Neuronal stem cell (in vitro differentiated cells): ENCODE results near the gene THBS3.

ENCODE experiments used
- DNase-seq: peaks from one replicate; pipeline ENCODE4 v3.0.0-alpha.2; 2013; ENCODE audit warnings: low spot score
- H2AFZ ChIP-seq: one replicate; pipeline ENCODE4 v1.6.1; 2013; ENCODE audit warnings: mild to moderate bottlenecking, low read length, inconsistent platforms
- H2AK5ac ChIP-seq: 2 replicates; pipeline ENCODE4 v1.6.1; 2013; ENCODE audit warnings: low read depth, mild to moderate bottlenecking, inconsistent platforms, low read length, moderate library complexity, mixed read lengths
- H2BK120ac ChIP-seq: 2 replicates; pipeline ENCODE4 v1.6.1; 2013; ENCODE audit warnings: low read depth, mild to moderate bottlenecking, inconsistent platforms, low read length, moderate library complexity, mixed read lengths
- H2BK12ac ChIP-seq: one replicate; pipeline ENCODE4 v1.6.1; 2013; ENCODE audit warnings: low read length, inconsistent platforms
- H2BK15ac ChIP-seq: 2 replicates; pipeline ENCODE4 v1.6.1; 2013; ENCODE audit warnings: mild to moderate bottlenecking, low read length, inconsistent platforms, mixed read lengths
- H2BK5ac ChIP-seq: one replicate; pipeline ENCODE4 v1.6.1; 2013; ENCODE audit warnings: inconsistent platforms, mild to moderate bottlenecking, low read length, moderate library complexity
- H3K14ac ChIP-seq: one replicate; pipeline ENCODE4 v1.6.1; 2013; ENCODE audit warnings: low read length, inconsistent platforms
- H3K18ac ChIP-seq: 2 replicates; pipeline ENCODE4 v1.6.1; 2013; ENCODE audit warnings: low read length, inconsistent platforms
- H3K23ac ChIP-seq: 2 replicates; pipeline ENCODE4 v1.6.1; 2013; ENCODE audit warnings: low read depth, mild to moderate bottlenecking, mixed read lengths, low read length, inconsistent platforms; ENCODE audit not compliant: poor library complexity
- H3K27ac ChIP-seq: replicated peaks from 3 replicates; pipeline ENCODE4 v1.5.1; 2013; ENCODE audit warnings: low read length, inconsistent platforms
- H3K27me3 ChIP-seq, 3 experiments: 2 replicates each; pipeline ENCODE4 v1.6.1; 2013; ENCODE audit warnings: low read length in 3 of 3, mild to moderate bottlenecking in 2 of 3, inconsistent platforms in 1 of 3, low read depth in 1 of 3, mixed read lengths in 1 of 3, moderate library complexity in 1 of 3; ENCODE audit not compliant: control insufficient read depth in 3 of 3, insufficient read depth in 3 of 3
- H3K36me3 ChIP-seq, 2 donors: replicated peaks in 1 of 2; 2 replicates each; pipeline ENCODE4 v1.6.1; 2013; ENCODE audit warnings: low read length in 2 of 2; ENCODE audit not compliant: control insufficient read depth in 2 of 2, insufficient read depth in 2 of 2
- H3K4ac ChIP-seq: 2 replicates; pipeline ENCODE4 v1.6.1; 2013; ENCODE audit warnings: inconsistent platforms, mild to moderate bottlenecking, low read length, moderate library complexity
- H3K4me1 ChIP-seq, 2 donors: 1 replicate in 1 of 2; 2 replicates in 1 of 2; pipeline ENCODE4 v1.6.1; 2013; ENCODE audit warnings: low read length in 2 of 2, low read depth in 1 of 2; ENCODE audit not compliant: control insufficient read depth in 2 of 2, insufficient read depth in 1 of 2
- H3K4me2 ChIP-seq: one replicate; pipeline ENCODE4 v1.6.1; 2013; ENCODE audit warnings: mild to moderate bottlenecking, low read length, inconsistent platforms; ENCODE audit not compliant: insufficient read depth, poor library complexity, severe bottlenecking
- H3K4me3 ChIP-seq, 2 donors: 2 replicates each; pipeline ENCODE4 v1.5.1; 2013; ENCODE audit warnings: low read length in 2 of 2, mild to moderate bottlenecking in 2 of 2, inconsistent platforms in 1 of 2, moderate library complexity in 1 of 2
- H3K79me1 ChIP-seq: one replicate; pipeline ENCODE4 v1.6.1; 2013; ENCODE audit warnings: low read depth, mild to moderate bottlenecking, inconsistent platforms, low read length, moderate library complexity
- H3K9ac ChIP-seq: one replicate; pipeline ENCODE4 v1.6.1; 2013; ENCODE audit warnings: mild to moderate bottlenecking, low read depth, low read length, inconsistent platforms; ENCODE audit not compliant: poor library complexity
- H3K9me3 ChIP-seq, 2 donors: replicated peaks in 1 of 2; 2 replicates each; pipeline versions ENCODE3 to v1.6.1; 2013; ENCODE audit warnings: low read length in 2 of 2, mild to moderate bottlenecking in 2 of 2, inconsistent platforms in 1 of 2, low read depth in 1 of 2, mixed read lengths in 1 of 2, moderate library complexity in 1 of 2; ENCODE audit not compliant: control insufficient read depth in 2 of 2, insufficient read depth in 1 of 2
- H4K8ac ChIP-seq: one replicate; pipeline ENCODE4 v1.6.1; 2013; ENCODE audit warnings: low read depth, mild to moderate bottlenecking, inconsistent platforms, low read length, moderate library complexity
- H4K91ac ChIP-seq: one replicate; pipeline ENCODE4 v1.6.1; 2013; ENCODE audit warnings: low read length, low read depth, mild to moderate bottlenecking, inconsistent platforms; ENCODE audit not compliant: poor library complexity
- WGBS, 2 donors: extraction: QIAGEN DNeasy Blood & Tissue Kit; methylation state at CpG; one replicate each; pipeline ENCODE4 v1.1.7; 2013; ENCODE audit warnings: missing lambda C conversion rate in 2 of 2, mixed read lengths in 1 of 2; ENCODE audit not compliant: insufficient read length in 2 of 2, insufficient replicate concordance in 1 of 2; ENCODE audit errors: extremely low coverage in 2 of 2; 5-methylcytosine and 5-hydroxymethylcytosine counted together

THBS3 gene

DNA sequence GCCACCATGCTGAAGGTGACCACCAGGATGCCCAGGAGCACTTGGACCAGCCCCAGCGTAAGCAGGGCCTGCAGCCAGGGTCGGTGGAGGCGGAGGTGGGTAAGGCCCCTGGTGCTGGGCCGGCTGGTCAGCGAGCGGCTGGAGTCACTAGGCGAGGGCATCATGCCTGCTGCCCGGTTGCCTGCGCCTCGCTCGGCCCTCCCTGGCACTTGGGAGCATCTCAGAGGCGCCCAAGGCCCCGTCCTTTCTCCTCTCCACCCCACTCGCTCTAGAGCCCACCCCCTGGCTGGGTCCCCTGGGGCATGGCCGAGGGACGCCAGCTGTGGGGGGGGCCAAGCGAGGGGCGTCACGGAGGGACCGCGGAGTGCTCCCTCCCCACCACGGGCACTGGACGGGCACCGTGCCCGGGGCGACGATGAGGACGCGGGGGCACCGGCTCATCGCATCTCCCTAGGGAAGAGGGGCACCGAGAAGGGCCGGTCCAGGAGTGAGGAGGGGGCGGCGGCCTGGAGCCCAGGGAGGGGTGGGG lies 47.1 kb upstream of the THBS3 start:
- Histone ChIP-seq H3K79me1 (peaks cover 15% of the 10 kb centered on the region), H2BK120ac (peak overlapping the region; percentile 48), H3K27me3 (no peaks in the 10 kb centered on the region), H2AFZ (peak overlapping the region; percentile 97), H3K23ac (peak overlapping the region; percentile 94), H3K9ac (peak overlapping the region; percentile 99), H2BK12ac (no peak overlapping the region), H3K27ac (peak overlapping the region; percentile 56), H3K4me3 (peak overlapping the region; percentile 70 to 83), H4K91ac (peak overlapping the region; percentile 57), H3K4me1 (peaks cover 24 to 29% of the 10 kb centered on the region in 2 donors), H3K9me3 (no peaks in the 10 kb centered on the region), H3K14ac (peak overlapping the region; percentile 90), H2AK5ac (peak overlapping the region; percentile 0), H2BK5ac (peak overlapping the region; percentile 79), H3K18ac (peak overlapping the region; percentile 99), H4K8ac (no peak overlapping the region), H3K4ac (peak overlapping the region; percentile 26), H3K4me2 (peak overlapping the region; percentile 94), H2BK15ac (peak overlapping the region; percentile 23), H3K36me3 (peaks cover 4 to 50% of the 10 kb centered on the region in 2 donors)
- DNase-seq, result no peak
- no CpG with 5 or more reads among the region's 35 CpGs for WGBS, 2 donors

DNA sequence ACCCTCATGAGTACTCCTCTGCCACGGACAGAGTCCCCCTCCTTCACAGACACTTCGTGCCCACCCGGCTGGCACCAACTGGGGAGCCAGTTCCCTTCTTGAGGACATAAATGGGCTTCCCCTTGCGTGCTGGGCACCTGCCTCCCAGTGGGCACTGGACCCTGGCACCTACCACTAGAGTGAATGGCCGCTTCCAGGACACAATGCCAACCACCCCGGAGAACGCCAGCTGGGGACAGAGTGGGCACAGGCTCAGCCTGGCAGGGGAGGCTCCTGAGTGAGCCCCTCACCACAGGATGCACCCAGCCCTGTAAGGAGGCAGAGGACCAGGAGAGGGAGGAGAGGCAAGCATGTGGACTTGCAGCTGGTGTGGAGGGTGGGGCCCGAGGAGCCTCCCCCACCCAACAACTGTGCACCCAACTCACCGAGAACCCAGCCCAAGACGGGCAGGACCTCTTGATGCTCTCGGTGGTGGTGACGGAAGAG lies 46.6 kb upstream of the THBS3 start:
- peak overlapping the region; percentile 0 for H2AK5ac ChIP-seq
- peak overlapping the region; percentile 57 for H3K4ac ChIP-seq
- H2BK12ac ChIP-seq, result no peak overlapping the region
- H2BK5ac ChIP-seq, result peak overlapping the region; percentile 79
- peak overlapping the region; percentile 90 for H3K14ac ChIP-seq
- H3K9me3 ChIP-seq, result no peaks in the 10 kb centered on the region
- no peak overlapping the region for H4K8ac ChIP-seq
- peak overlapping the region; percentile 48 for H2BK120ac ChIP-seq
- no peak overlapping the region for H3K27ac ChIP-seq
- H2AFZ ChIP-seq, result peak overlapping the region; percentile 97
- H3K79me1 ChIP-seq, result peaks cover 15% of the 10 kb centered on the region
- peaks cover 4 to 47% of the 10 kb centered on the region in 2 donors for H3K36me3 ChIP-seq
- peak overlapping the region; percentile 23 for H2BK15ac ChIP-seq
- no peak for DNase-seq
- peak overlapping the region; percentile 99 for H3K18ac ChIP-seq
- peak overlapping the region; percentile 94 for H3K4me2 ChIP-seq
- WGBS, 2 donors, result no CpG with 5 or more reads among the region's 12 CpGs
- peak overlapping the region; percentile 34 for H4K91ac ChIP-seq
- peak overlapping the region; percentile 99 for H3K9ac ChIP-seq
- peak overlapping the region; percentile 70 to 83 for H3K4me3 ChIP-seq
- peaks cover 24 to 29% of the 10 kb centered on the region in 2 donors for H3K4me1 ChIP-seq
- no peaks in the 10 kb centered on the region for H3K27me3 ChIP-seq
- H3K23ac ChIP-seq, result peak overlapping the region; percentile 94

DNA sequence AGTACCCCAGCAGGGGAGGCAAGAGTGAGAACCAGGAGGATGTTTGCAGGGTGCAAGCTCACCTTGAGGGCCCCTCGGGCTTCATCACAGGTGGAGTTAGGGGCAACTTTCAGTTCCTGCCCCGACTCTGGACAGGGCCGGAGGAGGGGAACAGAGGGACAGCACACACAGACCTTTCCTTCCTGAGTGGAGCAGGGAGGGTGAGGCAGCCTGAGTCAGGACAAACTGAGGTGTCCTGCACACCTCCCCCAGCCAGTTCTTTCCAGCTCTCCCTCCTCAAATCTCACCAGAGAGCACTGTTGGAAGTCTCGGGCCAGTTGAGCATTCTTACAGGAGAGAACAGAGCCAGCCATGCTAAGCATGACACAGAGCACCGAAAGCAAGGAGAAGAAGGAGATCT lies 46.1 kb upstream of the THBS3 start:
- Histone ChIP-seq H3K18ac (peak overlapping the region; percentile 17), H3K14ac (no peak overlapping the region), H4K91ac (peak overlapping the region; percentile 34), H3K27me3 (no peaks in the 10 kb centered on the region), H3K23ac (peak overlapping the region; percentile 29), H3K36me3 (peaks cover 6 to 50% of the 10 kb centered on the region in 2 donors), H3K79me1 (peaks cover 15% of the 10 kb centered on the region), H3K4me3 (peak overlapping the region in 1 of 2 donors; percentile 70), H3K9me3 (no peaks in the 10 kb centered on the region), H2BK5ac (peak overlapping the region; percentile 79), H2AK5ac (no peak overlapping the region), H3K4me1 (peaks cover 24 to 29% of the 10 kb centered on the region in 2 donors), H2BK12ac (no peak overlapping the region), H2AFZ (no peak overlapping the region), H4K8ac (no peak overlapping the region), H2BK15ac (peak overlapping the region; percentile 35), H3K4me2 (peak overlapping the region; percentile 94), H3K9ac (peak overlapping the region; percentile 66), H3K27ac (no peak overlapping the region), H2BK120ac (no peak overlapping the region), H3K4ac (no peak overlapping the region)
- WGBS, 2 donors, result no CpG with 5 or more reads among the region's 5 CpGs
- DNase-seq, result no peak

DNA sequence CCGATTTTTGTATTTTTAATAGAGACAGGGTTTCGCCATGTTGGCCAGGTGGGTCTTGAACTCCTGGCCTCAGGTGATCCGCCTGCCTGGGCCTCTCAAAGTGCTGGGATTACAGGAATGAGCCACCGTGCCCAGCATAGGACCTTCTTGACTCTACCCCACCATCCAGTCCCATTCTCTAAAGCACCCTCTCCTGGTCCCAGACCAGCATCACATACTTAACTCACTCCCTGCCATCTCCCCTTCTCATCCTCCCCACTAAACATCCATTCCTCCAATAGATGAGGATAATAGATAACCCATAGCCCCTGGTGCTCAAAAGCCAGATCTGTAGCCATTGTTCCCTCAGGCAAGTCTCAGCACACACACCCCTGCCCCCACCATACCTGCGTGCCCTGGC lies 45.5 kb upstream of the THBS3 start:
- Histone ChIP-seq H3K9ac (peak overlapping the region; percentile 72), H3K4me1 (peaks cover 24 to 29% of the 10 kb centered on the region in 2 donors), H3K4me3 (peak overlapping the region in 1 of 2 donors; percentile 70), H3K27ac (peak overlapping the region; percentile 10), H4K91ac (peak overlapping the region; percentile 39), H3K9me3 (no peaks in the 10 kb centered on the region), H2BK12ac (no peak overlapping the region), H3K23ac (no peak overlapping the region), H2AFZ (no peak overlapping the region), H3K18ac (peak overlapping the region; percentile 16), H2AK5ac (no peak overlapping the region), H3K4me2 (no peak overlapping the region), H2BK5ac (peak overlapping the region; percentile 79), H4K8ac (no peak overlapping the region), H3K14ac (no peak overlapping the region), H3K27me3 (no peaks in the 10 kb centered on the region), H2BK120ac (no peak overlapping the region), H3K36me3 (peaks cover 7 to 50% of the 10 kb centered on the region in 2 donors), H3K79me1 (peaks cover 15% of the 10 kb centered on the region), H3K4ac (no peak overlapping the region), H2BK15ac (no peak overlapping the region)
- no peak for DNase-seq
- no CpG with 5 or more reads among the region's 5 CpGs for whole genome bisulfite sequencing, 2 donors
